Endothelial cell of umbilical vein (primary cell): ENCODE measurements around the gene SHISA7.

ENCODE experiments used
- CTCF ChIP-seq, 2 donors: IDR thresholded peaks; 1 replicate in 1 of 2; 2 replicates in 1 of 2; pipeline ENCODE4 v1.5.1; 2011; ENCODE audit warnings: low read length in 2 of 2, mild to moderate bottlenecking in 2 of 2, moderate library complexity in 2 of 2, control low read depth in 1 of 2, inconsistent platforms in 1 of 2, low read depth in 1 of 2; ENCODE audit not compliant: insufficient read depth in 1 of 2; ENCODE audit errors: extremely low read depth in 1 of 2
- FOS ChIP-seq: IDR thresholded peaks from 2 replicates; pipeline ENCODE4 v1.6.1; 2011; ENCODE audit warnings: mild to moderate bottlenecking, low read length, moderate library complexity, borderline replicate concordance; ENCODE audit not compliant: insufficient read depth
- POLR2A ChIP-seq: IDR thresholded peaks from 2 replicates; pipeline ENCODE4 v1.6.1; 2012; ENCODE audit warnings: low read depth, mild to moderate bottlenecking, control low read depth, low read length
- POLR2AphosphoS5 ChIP-seq: IDR thresholded peaks from 2 replicates; pipeline ENCODE4 v1.6.1; 2012; ENCODE audit warnings: low read depth, mild to moderate bottlenecking, control low read depth, low read length, moderate library complexity; ENCODE audit not compliant: insufficient read depth

GRCh38 chr19:55455576-55456235, 12.6 kb upstream of the SHISA7 start:
- TF ChIP-seq POLR2A, result no peak
- TF ChIP-seq FOS, result no peak
- no peak for TF ChIP-seq CTCF (IDR thresholded peaks at IDR 0.05; ENCODE audit: extremely low read depth in 1 of 2, insufficient read depth in 1 of 2, low read depth in 1 of 2, low read length in 2 of 2)
- no peak for TF ChIP-seq POLR2AphosphoS5
